Measurements from ENCODE around the gene CD209.

DNA sequence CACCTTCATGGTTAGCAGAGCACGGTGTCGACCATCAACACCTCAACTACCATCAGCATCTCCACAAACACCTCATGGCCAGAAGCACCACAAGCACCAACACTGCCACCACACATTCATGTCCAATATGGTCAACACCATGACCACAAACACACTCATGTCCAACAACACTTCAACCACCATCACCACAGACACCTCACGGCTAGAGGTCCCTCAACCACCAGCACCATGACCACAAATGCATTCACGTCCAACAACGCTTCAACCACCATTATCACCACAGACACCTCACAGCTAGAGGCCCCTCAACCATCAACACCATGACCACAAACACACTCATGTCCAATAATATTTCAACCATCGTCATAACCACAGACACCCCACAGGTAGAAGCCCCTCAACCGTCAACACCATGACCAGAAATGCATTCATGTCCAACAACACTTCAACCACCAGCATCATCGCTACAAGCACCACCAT is 56.5 kb downstream of the CD209 start:
- TF ChIP-seq SIN3A (IDR thresholded peaks at IDR 0.05; ENCODE audit: borderline replicate concordance in 2 of 2, control insufficient read depth in 1 of 2, low read depth in 2 of 2, low read length in 2 of 2) (no peak), JUN (IDR thresholded peaks at IDR 0.05; ENCODE audit: borderline replicate concordance, low read depth, low read length) (no peak), JUN (CRISPR knock-in tag; IDR thresholded peaks at IDR 0.05; ENCODE audit: borderline replicate concordance) (no peak), KDM1A (IDR thresholded peaks at IDR 0.05) (no peak), FOXA3 (CRISPR knock-in tag; conservative IDR thresholded peaks at IDR 0.05 in 1 of 2, IDR thresholded peaks at IDR 0.05 in 1 of 2) (no peak), STAG1 (CRISPR knock-in tag; IDR thresholded peaks at IDR 0.05; ENCODE audit: borderline replicate concordance) (no peak), GATAD2A (IDR thresholded peaks at IDR 0.05) (no peak), TAF1 (IDR thresholded peaks at IDR 0.05; ENCODE audit: control insufficient read depth, extremely low read depth, insufficient read depth, low read length, severe bottlenecking) (no peak), NR2C2 (CRISPR knock-in tag; IDR thresholded peaks at IDR 0.05) (no peak), NR2C2 (tag; IDR thresholded peaks at IDR 0.05) (no peak), PCBP1 (IDR thresholded peaks at IDR 0.05; ENCODE audit: low read depth, low read length, poor library complexity, severe bottlenecking) (no peak), EZH2 (IDR thresholded peaks at IDR 0.05; ENCODE audit: borderline replicate concordance, low read depth, low read length) (no peak), POLR2AphosphoS5 (IDR thresholded peaks at IDR 0.05; ENCODE audit: control insufficient read depth, insufficient read depth, low read depth, low read length) (no peak)
- TF ChIP-seq, protein P1, sequence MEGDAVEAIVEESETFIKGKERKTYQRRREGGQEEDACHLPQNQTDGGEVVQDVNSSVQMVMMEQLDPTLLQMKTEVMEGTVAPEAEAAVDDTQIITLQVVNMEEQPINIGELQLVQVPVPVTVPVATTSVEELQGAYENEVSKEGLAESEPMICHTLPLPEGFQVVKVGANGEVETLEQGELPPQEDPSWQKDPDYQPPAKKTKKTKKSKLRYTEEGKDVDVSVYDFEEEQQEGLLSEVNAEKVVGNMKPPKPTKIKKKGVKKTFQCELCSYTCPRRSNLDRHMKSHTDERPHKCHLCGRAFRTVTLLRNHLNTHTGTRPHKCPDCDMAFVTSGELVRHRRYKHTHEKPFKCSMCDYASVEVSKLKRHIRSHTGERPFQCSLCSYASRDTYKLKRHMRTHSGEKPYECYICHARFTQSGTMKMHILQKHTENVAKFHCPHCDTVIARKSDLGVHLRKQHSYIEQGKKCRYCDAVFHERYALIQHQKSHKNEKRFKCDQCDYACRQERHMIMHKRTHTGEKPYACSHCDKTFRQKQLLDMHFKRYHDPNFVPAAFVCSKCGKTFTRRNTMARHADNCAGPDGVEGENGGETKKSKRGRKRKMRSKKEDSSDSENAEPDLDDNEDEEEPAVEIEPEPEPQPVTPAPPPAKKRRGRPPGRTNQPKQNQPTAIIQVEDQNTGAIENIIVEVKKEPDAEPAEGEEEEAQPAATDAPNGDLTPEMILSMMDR (IDR thresholded peaks at IDR 0.05 in 2 of 3, conservative IDR thresholded peaks at IDR 0.05 in 1 of 3; ENCODE audit: insufficient read depth in 2 of 3, low read depth in 1 of 3, low read length in 3 of 3) = no peak
- TF ChIP-seq, protein P2, sequence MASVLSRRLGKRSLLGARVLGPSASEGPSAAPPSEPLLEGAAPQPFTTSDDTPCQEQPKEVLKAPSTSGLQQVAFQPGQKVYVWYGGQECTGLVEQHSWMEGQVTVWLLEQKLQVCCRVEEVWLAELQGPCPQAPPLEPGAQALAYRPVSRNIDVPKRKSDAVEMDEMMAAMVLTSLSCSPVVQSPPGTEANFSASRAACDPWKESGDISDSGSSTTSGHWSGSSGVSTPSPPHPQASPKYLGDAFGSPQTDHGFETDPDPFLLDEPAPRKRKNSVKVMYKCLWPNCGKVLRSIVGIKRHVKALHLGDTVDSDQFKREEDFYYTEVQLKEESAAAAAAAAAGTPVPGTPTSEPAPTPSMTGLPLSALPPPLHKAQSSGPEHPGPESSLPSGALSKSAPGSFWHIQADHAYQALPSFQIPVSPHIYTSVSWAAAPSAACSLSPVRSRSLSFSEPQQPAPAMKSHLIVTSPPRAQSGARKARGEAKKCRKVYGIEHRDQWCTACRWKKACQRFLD (CRISPR knock-in tag; IDR thresholded peaks at IDR 0.05) = no peak
- TF ChIP-seq, protein P3, sequence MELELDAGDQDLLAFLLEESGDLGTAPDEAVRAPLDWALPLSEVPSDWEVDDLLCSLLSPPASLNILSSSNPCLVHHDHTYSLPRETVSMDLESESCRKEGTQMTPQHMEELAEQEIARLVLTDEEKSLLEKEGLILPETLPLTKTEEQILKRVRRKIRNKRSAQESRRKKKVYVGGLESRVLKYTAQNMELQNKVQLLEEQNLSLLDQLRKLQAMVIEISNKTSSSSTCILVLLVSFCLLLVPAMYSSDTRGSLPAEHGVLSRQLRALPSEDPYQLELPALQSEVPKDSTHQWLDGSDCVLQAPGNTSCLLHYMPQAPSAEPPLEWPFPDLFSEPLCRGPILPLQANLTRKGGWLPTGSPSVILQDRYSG (tag; conservative IDR thresholded peaks at IDR 0.05; ENCODE audit: low read depth) = no peak

Data from K562 (cell line).